Measurements from ENCODE around the gene RNF157.

DNA sequence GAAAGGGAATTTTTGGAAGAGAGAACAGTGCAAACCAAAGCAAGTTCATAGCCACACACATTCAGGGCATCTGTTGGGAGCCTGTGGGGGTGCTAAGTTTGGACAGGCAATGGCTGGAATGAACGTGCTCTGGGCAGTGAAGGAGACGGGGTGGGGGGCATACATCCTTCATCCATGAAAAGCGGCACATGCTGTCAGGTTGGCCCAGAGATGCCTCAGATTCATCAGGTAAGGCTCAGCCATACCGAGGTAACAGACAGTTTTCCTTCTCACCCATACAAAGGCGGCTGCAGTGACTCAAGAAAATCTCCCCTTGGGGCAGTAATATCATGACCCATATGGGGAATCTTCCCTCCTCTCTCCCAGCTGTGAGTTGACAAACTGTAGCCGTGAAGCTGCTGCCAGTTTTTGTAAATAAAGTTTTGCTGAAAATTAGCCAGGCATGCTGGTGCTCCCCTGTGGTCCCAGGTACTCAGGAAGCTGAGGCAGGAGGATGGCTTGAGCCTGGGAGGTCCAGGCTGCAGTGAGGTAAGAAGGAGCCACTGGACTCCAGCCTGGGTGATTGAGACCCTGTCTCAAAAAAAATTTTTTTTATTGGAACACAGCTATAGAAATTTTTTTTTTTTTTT lies 15.6 kb upstream of the RNF157 start:
- TF ChIP-seq, protein P1, sequence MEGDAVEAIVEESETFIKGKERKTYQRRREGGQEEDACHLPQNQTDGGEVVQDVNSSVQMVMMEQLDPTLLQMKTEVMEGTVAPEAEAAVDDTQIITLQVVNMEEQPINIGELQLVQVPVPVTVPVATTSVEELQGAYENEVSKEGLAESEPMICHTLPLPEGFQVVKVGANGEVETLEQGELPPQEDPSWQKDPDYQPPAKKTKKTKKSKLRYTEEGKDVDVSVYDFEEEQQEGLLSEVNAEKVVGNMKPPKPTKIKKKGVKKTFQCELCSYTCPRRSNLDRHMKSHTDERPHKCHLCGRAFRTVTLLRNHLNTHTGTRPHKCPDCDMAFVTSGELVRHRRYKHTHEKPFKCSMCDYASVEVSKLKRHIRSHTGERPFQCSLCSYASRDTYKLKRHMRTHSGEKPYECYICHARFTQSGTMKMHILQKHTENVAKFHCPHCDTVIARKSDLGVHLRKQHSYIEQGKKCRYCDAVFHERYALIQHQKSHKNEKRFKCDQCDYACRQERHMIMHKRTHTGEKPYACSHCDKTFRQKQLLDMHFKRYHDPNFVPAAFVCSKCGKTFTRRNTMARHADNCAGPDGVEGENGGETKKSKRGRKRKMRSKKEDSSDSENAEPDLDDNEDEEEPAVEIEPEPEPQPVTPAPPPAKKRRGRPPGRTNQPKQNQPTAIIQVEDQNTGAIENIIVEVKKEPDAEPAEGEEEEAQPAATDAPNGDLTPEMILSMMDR (conservative IDR thresholded peaks at IDR 0.05) = no peak
- TF ChIP-seq ZFX (IDR thresholded peaks at IDR 0.05) = no peak
